Measurements from ENCODE around the gene DCAKD. TPM values are rescaled to one million over a fixed set of nuclear protein-coding genes. Genes with fewer than 3 reads are reported as not detected.

DCAKD gene
- total and polyA plus RNA-seq, 4 experiments from 2014 or later, result 8.8 to 32.1 (median 24.1) TPM

DNA sequence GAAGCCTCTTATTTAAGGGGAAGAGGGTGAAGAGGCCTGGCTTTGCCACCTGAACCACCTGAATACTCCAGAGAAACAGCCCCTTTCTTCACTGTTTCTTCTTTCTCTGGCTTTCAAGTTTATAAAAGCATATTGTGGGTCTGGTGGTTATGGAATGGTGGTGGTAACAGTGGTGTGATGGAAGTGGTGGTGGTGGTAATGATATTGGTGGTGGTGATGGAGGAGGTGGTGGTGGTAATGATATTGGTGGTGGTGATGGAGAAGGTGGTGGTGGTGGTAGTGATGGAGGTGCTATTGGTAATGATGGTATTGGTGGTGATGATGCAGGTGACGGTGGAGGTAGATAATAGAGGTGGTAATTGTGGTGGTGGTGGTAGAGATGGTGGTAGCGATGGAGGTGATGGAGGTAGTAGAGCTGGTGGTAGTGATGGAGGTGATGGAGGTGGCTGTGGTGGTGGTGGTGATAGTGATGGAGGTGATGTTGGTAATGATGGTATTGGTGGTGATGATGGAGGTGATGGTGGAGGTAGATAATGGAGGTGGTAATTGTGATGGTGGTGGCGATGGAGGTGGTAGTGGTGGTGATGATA lies 69.2 kb downstream of the DCAKD start:
- Mint-ChIP-seq H3K4me1 (no peaks in the 10 kb centered on the region), H3K9me3 (no peaks in the 10 kb centered on the region), H3K27me3 (peaks cover 15 to 19% of the 10 kb centered on the region in 2 donors), H3K36me3 (no peaks in the 10 kb centered on the region), H3K27ac (peak overlapping the region in 1 of 7 donors; percentile 32), H3K4me3 (no peak overlapping the region)
- no peak for DNase-seq
- Histone ChIP-seq H3K4me1 (ENCODE audit: insufficient read depth, low read length) (no peaks in the 10 kb centered on the region), H3K36me3 (ENCODE audit: insufficient read depth, low read length) (no peaks in the 10 kb centered on the region), H3K9me3 (ENCODE audit: control insufficient read depth in 1 of 2, low read length in 2 of 2) (no peaks in the 10 kb centered on the region), H3K27me3 (ENCODE audit: insufficient read depth, low read length) (peaks cover 12% of the 10 kb centered on the region), H3K27ac (ENCODE audit: low read depth, low read length) (no peak overlapping the region), H3K4me3 (ENCODE audit: low read length in 2 of 2) (no peak overlapping the region)
- intact Hi-C loops (cut with micrococcal nuclease), result no loop called here
- ChIA-PET POLR2A (ENCODE audit: partially characterized antibody) (no interaction called here), CTCF (ENCODE audit: partially characterized antibody) (no interaction called here)

DNA sequence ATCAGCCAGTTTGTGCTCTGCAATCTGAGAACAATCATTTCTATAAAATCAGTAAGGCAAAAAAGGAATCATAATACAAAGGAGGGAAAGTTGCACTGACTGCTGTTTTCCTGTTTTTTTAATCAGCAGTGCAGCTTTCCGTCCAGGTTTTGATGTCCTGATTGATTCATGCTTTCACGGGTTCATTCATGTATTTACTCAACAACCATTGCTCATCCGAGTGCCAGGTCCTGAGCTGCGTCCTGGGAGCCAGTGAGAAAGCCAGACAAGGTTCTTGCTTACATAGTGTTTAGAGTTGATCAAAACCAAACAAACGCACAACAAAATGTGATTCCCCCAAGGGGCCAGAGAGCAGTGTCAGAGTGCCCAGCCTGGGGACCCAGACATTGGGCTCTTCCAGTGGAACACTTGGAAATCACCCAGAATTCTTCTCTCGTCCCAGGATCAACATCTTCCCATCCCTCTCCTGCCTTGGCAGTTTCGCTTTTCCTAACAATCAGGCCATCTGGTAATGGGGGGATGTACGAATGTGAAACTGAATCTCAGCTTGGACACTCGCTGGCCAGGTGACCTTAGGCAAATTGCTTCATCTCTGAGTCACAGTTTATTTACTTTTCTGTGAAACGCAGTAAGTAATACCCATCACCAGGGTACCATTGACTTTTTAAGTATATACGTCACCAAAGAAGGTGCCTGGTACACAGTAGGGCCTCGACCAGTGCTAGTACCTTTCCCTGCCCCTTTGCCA lies 70.0 kb downstream of the DCAKD start:
- Histone ChIP-seq H3K4me1 (ENCODE audit: insufficient read depth, low read length) (no peaks in the 10 kb centered on the region), H3K27ac (ENCODE audit: low read depth, low read length) (no peak overlapping the region), H3K4me3 (ENCODE audit: low read length in 2 of 2) (no peak overlapping the region), H3K9me3 (ENCODE audit: control insufficient read depth in 1 of 2, low read length in 2 of 2) (no peaks in the 10 kb centered on the region), H3K27me3 (ENCODE audit: insufficient read depth, low read length) (peaks cover 7% of the 10 kb centered on the region), H3K36me3 (ENCODE audit: insufficient read depth, low read length) (no peaks in the 10 kb centered on the region)
- no peak overlapping the region for H3K27ac Mint-ChIP-seq
- intact Hi-C loops (cut with micrococcal nuclease), result no loop called here
- H3K4me1 Mint-ChIP-seq, result no peaks in the 10 kb centered on the region
- POLR2A ChIA-PET (ENCODE audit: partially characterized antibody), result no interaction called here
- no peak overlapping the region for H3K4me3 Mint-ChIP-seq
- no peaks in the 10 kb centered on the region for H3K36me3 Mint-ChIP-seq
- H3K9me3 Mint-ChIP-seq, result no peaks in the 10 kb centered on the region
- CTCF ChIA-PET (ENCODE audit: partially characterized antibody), result interaction anchor here (1.4 kb wide), 1 partner anchor 26 kb away, joined by 4 read pairs; no protein-coding TSS in a partner anchor
- peaks cover 12 to 21% of the 10 kb centered on the region in 2 donors for H3K27me3 Mint-ChIP-seq
- DNase-seq, result no peak

DNA sequence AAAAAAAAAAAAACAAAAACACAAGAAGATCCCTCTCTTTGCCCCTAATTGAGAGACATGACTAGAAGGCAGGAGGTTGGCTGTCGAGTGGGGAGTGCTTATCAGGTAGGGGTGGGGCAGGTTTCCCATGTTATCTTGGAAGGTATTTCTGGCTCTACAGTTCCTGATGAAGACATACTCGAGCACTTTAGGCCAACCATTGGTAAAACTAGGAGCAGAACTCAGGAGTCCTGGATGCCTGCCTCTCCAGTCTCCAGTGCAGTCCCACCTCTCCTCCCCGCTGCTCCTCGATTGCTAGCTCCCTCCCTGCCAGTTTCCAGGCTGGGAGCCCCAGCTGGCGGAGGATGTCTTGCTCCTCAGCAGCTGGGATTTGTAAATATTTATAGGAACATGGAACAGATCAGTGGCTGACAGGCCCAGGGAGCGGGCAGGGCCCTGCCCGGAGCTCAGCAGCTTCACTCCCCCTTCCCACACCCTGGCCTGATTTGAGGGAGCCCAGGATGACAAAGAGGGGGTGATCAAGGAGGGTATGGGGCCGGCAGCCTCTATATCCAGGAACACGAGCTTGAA lies 71.9 kb downstream of the DCAKD start:
- Mint-ChIP-seq H3K4me3 (no peak overlapping the region), H3K27me3 (peaks cover 14 to 28% of the 10 kb centered on the region in 2 donors), H3K4me1 (no peaks in the 10 kb centered on the region), H3K9me3 (no peaks in the 10 kb centered on the region), H3K27ac (no peak overlapping the region), H3K36me3 (no peaks in the 10 kb centered on the region)
- H3K4me3 ChIP-seq (ENCODE audit: low read length in 2 of 2), result no peak overlapping the region
- DNase-seq, result no peak
- no peaks in the 10 kb centered on the region for H3K4me1 ChIP-seq (ENCODE audit: insufficient read depth, low read length)
- H3K36me3 ChIP-seq (ENCODE audit: insufficient read depth, low read length), result no peaks in the 10 kb centered on the region
- POLR2A ChIA-PET (ENCODE audit: partially characterized antibody), result interaction anchor here (1.2 kb wide), 1 partner anchor 71 kb away, joined by 3 read pairs; no protein-coding TSS in a partner anchor
- H3K9me3 ChIP-seq (ENCODE audit: control insufficient read depth in 1 of 2, low read length in 2 of 2), result no peaks in the 10 kb centered on the region
- CTCF ChIA-PET (ENCODE audit: partially characterized antibody), result interaction anchor here (1.4 kb wide), 1 partner anchor 24 kb away, joined by 4 read pairs; no protein-coding TSS in a partner anchor
- intact Hi-C loops (cut with micrococcal nuclease), result no loop called here
- peaks cover 5% of the 10 kb centered on the region for H3K27me3 ChIP-seq (ENCODE audit: insufficient read depth, low read length)
- no peak overlapping the region for H3K27ac ChIP-seq (ENCODE audit: low read depth, low read length)

DNA sequence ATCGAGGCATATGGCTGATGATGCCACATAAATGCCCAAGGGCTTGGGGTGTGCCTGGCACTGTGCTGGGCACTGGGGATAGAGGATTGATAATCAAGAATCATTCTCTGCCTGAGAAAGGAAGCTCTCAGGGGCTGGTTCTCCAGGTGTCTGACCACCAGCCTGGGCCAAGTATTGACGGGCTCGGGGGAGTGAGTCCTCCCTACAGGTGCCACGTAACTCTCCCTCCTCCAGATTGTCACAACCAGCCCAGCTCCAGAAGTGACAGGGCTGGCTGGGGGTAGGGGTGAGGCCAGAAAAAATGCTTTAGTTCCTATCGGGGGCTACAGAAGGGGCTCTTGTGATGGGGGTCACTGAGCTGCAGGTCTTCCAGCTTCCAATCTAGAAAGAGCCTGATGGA lies 72.6 kb downstream of the DCAKD start:
- Histone ChIP-seq H3K36me3 (ENCODE audit: insufficient read depth, low read length) (no peaks in the 10 kb centered on the region), H3K4me3 (ENCODE audit: low read length in 2 of 2) (no peak overlapping the region), H3K27me3 (ENCODE audit: insufficient read depth, low read length) (peaks cover 5% of the 10 kb centered on the region), H3K4me1 (ENCODE audit: insufficient read depth, low read length) (no peaks in the 10 kb centered on the region), H3K27ac (ENCODE audit: low read depth, low read length) (no peak overlapping the region), H3K9me3 (ENCODE audit: control insufficient read depth in 1 of 2, low read length in 2 of 2) (no peaks in the 10 kb centered on the region)
- H3K27ac Mint-ChIP-seq, result no peak overlapping the region
- H3K9me3 Mint-ChIP-seq, result no peaks in the 10 kb centered on the region
- H3K4me3 Mint-ChIP-seq, result no peak overlapping the region
- ChIA-PET POLR2A (ENCODE audit: partially characterized antibody) (interaction anchor here (1.2 kb wide), 1 partner anchor 72 kb away, joined by 3 read pairs; no protein-coding TSS in a partner anchor), CTCF (ENCODE audit: partially characterized antibody) (no interaction called here)
- intact Hi-C loops (cut with micrococcal nuclease), result no loop called here
- no peak for DNase-seq
- H3K27me3 Mint-ChIP-seq, result peaks cover 14 to 30% of the 10 kb centered on the region in 2 donors
- no peaks in the 10 kb centered on the region for H3K36me3 Mint-ChIP-seq
- H3K4me1 Mint-ChIP-seq, result no peaks in the 10 kb centered on the region

DNA sequence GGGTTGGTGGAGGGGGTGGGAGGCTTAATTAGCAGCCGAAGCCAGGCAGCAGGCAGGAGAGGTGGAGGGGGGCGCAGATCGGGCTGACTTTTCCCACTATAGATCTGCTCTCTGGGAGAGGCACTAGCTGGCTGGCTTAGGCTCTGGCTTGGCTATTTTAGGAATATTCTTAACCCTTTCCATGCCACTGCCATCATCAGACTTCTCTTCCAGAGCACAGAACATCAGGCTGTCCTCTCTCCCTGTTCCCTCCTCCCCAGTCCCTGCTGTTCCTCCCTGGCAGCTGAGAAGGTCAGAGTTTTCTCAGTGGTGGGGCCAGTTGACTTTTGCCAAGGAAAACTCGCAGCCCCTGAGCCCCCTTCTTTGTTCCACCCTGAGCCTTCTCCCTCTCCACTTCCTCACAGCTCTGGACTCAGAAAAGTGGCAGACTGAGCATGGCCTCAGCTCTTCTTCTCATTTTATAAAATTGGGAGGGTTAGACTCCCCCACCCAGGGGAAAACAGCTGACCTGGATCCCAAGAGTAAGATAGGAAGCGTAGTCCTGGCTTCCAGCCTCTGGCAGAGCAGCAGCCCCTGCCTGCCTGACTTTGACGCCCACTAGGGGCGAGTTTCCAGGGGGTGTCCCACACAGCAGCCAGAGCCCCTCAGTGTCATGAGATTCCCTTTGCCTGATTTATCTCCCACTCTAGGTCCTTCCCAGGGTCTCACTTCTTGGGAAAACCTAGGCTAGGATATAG lies 73.5 kb downstream of the DCAKD start:
- Mint-ChIP-seq H3K4me1 (no peaks in the 10 kb centered on the region), H3K4me3 (no peak overlapping the region), H3K27me3 (peaks cover 16 to 33% of the 10 kb centered on the region in 2 donors), H3K27ac (no peak overlapping the region), H3K9me3 (no peaks in the 10 kb centered on the region), H3K36me3 (no peaks in the 10 kb centered on the region)
- intact Hi-C loops (cut with micrococcal nuclease), result no loop called here
- peaks cover 5% of the 10 kb centered on the region for H3K27me3 ChIP-seq (ENCODE audit: insufficient read depth, low read length)
- H3K4me1 ChIP-seq (ENCODE audit: insufficient read depth, low read length), result no peaks in the 10 kb centered on the region
- H3K9me3 ChIP-seq (ENCODE audit: control insufficient read depth in 1 of 2, low read length in 2 of 2), result no peaks in the 10 kb centered on the region
- no peak overlapping the region for H3K4me3 ChIP-seq (ENCODE audit: low read length in 2 of 2)
- no peak for DNase-seq
- CTCF ChIA-PET (ENCODE audit: partially characterized antibody), result no interaction called here
- no peak overlapping the region for H3K27ac ChIP-seq (ENCODE audit: low read depth, low read length)
- POLR2A ChIA-PET (ENCODE audit: partially characterized antibody), result no interaction called here
- H3K36me3 ChIP-seq (ENCODE audit: insufficient read depth, low read length), result no peaks in the 10 kb centered on the region

DNA sequence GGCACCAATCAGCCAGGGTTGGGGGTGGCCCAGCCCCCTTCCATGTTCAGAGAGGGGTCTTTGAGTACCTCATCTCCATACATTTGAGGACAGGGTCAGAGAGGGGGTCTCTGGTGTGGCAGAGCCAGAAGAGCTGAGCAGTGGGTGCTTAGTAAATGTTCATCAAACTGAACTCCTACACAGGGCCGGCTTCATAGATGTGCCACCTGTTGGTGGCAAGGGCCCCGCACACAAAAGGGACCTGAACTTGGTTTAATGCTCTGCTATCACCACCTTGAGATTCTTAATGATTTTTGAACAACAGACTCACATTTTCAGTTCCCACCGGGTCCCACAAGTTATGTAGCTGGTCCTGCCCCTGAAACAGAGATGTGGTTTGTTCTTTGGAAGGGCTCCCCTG lies 74.4 kb downstream of the DCAKD start:
- no peak overlapping the region for H3K27ac Mint-ChIP-seq
- ChIA-PET POLR2A (ENCODE audit: partially characterized antibody) (no interaction called here), CTCF (ENCODE audit: partially characterized antibody) (no interaction called here)
- H3K36me3 Mint-ChIP-seq, result no peaks in the 10 kb centered on the region
- H3K4me3 Mint-ChIP-seq, result no peak overlapping the region
- no peak overlapping the region for H3K4me3 ChIP-seq (ENCODE audit: low read length in 2 of 2)
- no peaks in the 10 kb centered on the region for H3K9me3 ChIP-seq (ENCODE audit: control insufficient read depth in 1 of 2, low read length in 2 of 2)
- no peak for DNase-seq
- H3K36me3 ChIP-seq (ENCODE audit: insufficient read depth, low read length), result no peaks in the 10 kb centered on the region
- peaks cover 5% of the 10 kb centered on the region for H3K27me3 ChIP-seq (ENCODE audit: insufficient read depth, low read length)
- peaks cover 12 to 40% of the 10 kb centered on the region in 2 donors for H3K27me3 Mint-ChIP-seq
- H3K4me1 Mint-ChIP-seq, result peaks cover 0 to 2% (median 0%) of the 10 kb centered on the region in 4 donors
- no peak overlapping the region for H3K27ac ChIP-seq (ENCODE audit: low read depth, low read length)
- intact Hi-C loops (cut with micrococcal nuclease), result no loop called here
- H3K4me1 ChIP-seq (ENCODE audit: insufficient read depth, low read length), result no peaks in the 10 kb centered on the region
- no peaks in the 10 kb centered on the region for H3K9me3 Mint-ChIP-seq

DNA sequence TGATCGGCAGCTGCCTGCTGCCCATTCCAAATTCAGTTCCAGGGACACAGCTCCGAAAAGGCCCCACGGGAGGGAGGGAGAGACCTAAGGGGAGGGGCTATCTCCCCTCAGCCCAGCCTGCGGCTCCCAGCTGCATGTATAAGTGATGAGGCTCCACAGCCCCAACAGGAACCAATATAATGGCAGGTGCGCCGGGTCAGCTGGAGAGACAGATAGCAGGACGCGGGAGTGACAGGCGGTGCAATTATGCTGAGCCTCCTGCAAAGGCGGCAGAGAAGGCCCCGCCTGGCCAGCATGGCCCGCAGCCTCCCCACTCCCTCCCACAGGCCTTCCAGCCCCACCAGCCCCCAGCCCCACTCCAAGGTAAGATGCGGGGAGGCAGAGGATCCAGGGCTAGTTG lies 75.2 kb downstream of the DCAKD start:
- no peaks in the 10 kb centered on the region for H3K36me3 ChIP-seq (ENCODE audit: insufficient read depth, low read length)
- ChIA-PET CTCF (ENCODE audit: partially characterized antibody) (no interaction called here), POLR2A (ENCODE audit: partially characterized antibody) (no interaction called here)
- Mint-ChIP-seq H3K27ac (no peak overlapping the region), H3K4me1 (peaks cover 0 to 4% (median 0%) of the 10 kb centered on the region in 4 donors), H3K4me3 (no peak overlapping the region), H3K9me3 (no peaks in the 10 kb centered on the region), H3K27me3 (peaks cover 12 to 39% of the 10 kb centered on the region in 2 donors), H3K36me3 (no peaks in the 10 kb centered on the region)
- no peak overlapping the region for H3K27ac ChIP-seq (ENCODE audit: low read depth, low read length)
- H3K4me3 ChIP-seq (ENCODE audit: low read length in 2 of 2), result no peak overlapping the region
- H3K4me1 ChIP-seq (ENCODE audit: insufficient read depth, low read length), result no peaks in the 10 kb centered on the region
- peaks cover 5% of the 10 kb centered on the region for H3K27me3 ChIP-seq (ENCODE audit: insufficient read depth, low read length)
- no peaks in the 10 kb centered on the region for H3K9me3 ChIP-seq (ENCODE audit: control insufficient read depth in 1 of 2, low read length in 2 of 2)
- intact Hi-C loops (cut with micrococcal nuclease), result no loop called here
- DNase-seq, result no peak

All from CD4-positive, alpha-beta memory T cell (primary cell).